HG03066 (cell line): ENCODE results near the gene LILRB4.
"Not testable (repeated sequence)": the region's sequence is repeated elsewhere in the genome, so short reads cannot be mapped to it uniquely, and the experiment has no call there.

ENCODE experiments used
- ATAC-seq: cut with Tn5 transposase; IDR thresholded peaks from one replicate; pipeline ENCODE4 v1.9.1; 2021; ENCODE audit warnings: low read depth; ENCODE audit not compliant: unreplicated experiment

Gene LILRB4

DNA sequence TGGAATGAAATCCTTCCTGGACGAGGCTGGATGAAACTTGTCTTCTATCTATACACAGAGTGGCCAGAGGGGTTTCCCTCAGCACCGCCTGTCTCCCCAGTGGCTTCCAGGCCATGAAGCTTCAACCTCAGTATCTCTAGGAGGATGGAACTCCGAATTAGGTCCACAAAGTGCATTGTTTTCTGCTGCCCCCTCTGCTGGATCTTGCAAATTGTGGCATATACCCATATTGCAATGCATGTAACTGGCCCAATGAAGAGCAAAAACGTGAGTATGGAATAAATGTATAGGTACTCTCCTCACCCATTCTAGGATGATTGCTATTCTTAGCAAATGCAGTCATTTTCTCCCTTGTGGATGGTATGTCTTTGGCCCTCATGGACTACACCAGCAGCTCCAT lies 14.7 kb upstream of the LILRB4 start:
- ATAC-seq: no peak

DNA sequence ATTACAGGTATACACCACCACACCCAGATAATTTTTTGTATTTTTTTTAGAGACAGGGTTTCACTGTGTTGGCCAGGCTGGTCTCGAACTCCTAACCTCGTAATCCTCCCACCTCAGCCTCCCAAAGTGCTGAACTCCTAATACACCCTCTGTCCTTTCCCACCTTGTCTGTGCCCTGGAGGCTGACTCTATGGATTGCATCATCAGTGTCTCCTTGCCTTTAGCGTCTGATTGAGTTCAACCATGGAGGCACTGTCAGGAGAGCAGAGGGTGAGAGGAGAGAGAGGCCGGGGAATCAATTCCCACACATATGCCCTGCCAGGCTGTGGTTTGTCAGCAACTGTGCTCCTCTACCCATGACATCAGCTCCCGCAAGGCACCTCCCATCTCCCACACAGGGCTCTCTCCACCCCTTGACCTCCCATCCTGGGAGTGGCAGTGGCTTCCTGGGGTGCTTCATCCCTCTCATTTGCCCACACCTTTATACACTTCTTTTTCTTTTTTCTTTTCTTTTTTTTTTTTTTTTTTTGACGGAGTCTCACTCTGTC lies 12.6 kb upstream of the LILRB4 start:
- no peak for ATAC-seq

DNA sequence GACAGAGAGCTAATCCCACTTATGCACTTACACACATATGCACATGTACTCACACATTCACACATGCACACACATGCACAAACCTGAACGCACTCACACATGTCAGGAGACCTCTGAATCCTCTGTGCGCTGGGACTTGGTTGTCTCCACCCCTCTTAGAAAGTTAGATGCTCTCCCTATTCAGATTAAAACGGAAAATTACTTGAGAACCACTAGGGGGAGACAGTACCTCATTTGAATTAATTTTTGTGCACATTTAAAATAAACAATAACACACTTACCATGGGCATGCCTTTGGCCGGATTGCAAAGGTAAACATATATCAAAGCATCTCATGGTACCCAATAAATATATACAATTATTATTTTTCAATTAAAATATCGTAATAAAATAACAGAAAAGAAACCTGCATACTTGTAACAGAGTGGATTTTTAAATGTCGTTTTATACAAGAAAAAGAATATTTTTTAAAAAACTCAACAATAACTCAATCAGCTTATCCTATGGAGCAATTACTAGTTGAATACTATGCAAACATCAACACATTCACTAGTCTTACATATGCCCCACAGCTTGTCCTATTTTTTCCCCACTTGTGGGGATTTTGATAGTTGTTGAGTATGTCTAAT lies 9.5 kb upstream of the LILRB4 start:
- ATAC-seq: no peak

DNA sequence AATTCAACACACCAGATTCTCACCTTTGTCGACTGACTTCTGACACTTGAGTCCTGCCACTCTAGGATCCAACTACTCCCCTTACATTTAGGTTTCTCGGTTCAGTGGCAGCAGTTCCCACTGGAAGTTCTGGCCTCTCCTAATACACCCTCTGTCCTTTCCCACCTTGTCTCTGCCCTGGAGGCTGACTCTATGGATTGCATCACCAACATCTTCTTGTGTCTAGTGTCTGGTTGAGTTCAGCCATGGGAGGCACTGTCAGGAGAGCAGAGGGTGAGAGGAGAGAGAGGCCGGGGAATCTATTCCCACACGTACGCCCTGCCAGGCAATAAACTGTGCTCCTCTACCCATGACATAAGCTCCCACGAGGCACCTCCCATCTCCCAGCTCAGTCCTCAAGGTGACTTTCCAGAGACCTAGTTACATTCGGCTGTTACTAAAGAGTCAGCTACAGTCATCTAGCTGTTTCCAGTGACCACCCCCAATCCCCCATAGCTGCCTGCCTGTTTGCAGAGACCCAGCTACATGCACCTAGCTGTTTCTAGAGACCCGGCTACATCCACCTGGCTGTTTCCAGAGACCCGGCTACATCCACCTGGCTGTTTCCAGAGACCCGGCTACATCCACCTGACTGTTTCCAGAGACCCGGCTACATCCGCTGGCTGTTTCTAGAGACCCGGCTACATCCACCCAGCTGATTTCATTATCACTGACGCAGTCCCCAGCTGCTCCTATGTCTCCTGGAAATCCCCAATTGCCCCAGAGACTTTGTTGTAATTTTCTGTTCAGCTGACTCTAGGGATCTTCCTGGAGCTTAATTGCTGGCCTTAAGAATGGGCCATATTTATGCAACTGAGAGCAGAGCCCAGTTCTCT lies 8.1 kb upstream of the LILRB4 start:
- ATAC-seq: no peak

DNA sequence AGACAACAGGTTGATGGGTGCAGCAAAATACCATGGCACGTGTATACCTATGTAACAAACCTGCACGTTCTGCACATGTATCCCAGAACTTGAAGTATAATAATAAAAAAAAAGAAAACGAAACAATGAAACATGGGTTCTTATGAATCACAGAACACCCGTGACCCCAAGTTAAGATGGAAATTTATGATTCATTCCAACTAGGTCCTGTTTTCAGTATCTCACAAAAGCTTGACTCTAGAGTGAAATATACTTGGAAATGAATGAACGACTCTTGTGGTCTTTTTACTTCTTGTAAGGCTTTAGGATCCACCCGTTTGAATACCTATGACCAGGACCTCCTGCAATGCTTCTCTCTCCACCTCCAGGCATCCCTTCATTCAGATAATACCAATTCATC lies 3.5 kb upstream of the LILRB4 start:
- no peak for ATAC-seq

DNA sequence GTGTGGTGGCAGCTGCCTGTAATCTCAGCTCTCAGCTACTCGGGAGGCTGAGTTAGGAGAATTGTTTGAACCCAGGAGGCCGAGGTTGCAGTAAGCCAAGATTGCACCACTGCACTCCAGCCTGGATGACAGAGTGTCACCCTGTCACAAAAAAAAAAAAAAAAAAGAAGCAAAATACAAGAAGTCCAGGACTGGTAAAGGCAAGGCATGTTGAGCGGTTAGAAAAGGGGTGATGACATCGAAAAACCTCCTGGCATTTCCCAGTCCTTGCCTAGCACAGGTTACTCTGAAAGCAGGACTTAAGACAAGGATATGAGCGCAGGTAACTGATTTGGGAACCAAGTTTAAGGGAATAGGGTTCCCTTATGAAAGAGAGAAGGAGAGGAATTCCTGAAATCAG lies 2.5 kb upstream of the LILRB4 start:
- no peak for ATAC-seq

DNA sequence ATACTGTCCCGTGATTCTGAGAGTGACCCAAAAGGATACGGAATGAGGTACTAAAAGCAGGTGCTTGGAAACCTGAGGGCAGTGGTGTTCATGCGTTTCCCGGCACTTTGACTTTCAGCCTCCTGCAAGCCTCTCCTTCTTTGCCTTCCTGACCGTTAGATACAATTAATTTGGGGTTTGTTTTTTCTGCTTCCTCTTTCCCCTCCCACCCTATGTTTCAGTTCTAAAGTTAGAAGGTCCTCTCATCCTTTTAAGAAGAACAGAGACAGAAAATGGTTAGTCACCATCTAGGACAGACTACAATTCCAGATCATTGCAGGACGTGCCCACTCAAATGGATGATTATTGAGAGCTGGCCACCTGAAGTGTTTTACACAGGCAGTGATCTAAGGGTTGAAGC lies 1.8 kb upstream of the LILRB4 start:
- ATAC-seq: peak; percentile 61

DNA sequence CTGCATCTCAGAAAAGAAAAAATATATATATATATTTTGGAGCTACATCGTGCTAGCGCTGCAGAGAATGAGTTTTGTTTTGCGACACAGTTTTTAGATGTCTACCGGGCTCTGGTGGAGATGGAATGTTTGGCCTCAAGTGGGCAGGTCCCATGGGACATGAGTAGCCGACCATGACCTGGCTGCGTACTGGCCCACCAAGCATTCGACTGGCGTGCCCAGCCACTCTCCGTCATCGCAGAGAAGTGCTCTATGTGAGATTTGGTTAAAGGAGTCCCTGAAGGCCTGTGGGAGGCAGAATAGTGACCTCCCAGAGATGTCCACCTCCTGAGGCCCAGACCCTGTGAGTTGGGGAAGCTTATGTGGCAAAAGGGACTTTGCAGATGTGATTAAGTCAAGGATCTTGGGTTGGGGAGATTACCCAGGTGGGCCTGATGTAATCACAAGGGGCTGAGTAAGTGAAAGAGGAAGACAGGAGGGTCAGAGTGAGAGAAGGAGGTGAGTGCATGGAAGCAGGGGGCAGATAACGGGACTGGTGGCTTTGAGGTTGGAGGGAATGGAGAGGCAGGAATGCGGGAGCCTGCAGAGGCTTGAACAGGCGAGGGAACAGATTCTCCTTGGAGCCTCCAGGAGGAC lies 821 bp upstream of the LILRB4 start:
- ATAC-seq: no peak

DNA sequence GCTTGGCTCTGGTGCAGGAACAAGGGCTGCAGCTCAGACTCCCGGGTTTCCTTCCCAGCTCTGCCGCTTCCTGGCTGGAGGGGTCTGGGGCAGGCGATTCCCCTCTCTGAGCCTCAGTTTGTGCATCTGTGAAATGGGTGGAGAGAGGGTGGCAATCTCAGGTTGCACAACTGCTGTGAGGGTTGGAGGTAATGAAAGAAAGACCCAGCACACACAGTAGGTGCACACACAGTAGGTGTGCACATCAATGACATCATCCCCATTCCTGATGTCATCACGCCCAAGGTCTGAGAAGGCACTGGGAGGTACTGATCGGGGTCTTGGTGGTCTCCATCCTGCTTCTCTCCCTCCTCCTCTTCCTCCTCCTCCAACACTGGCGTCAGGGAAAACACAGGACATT lies 2.7 kb downstream of the LILRB4 start:
- no peak for ATAC-seq

DNA sequence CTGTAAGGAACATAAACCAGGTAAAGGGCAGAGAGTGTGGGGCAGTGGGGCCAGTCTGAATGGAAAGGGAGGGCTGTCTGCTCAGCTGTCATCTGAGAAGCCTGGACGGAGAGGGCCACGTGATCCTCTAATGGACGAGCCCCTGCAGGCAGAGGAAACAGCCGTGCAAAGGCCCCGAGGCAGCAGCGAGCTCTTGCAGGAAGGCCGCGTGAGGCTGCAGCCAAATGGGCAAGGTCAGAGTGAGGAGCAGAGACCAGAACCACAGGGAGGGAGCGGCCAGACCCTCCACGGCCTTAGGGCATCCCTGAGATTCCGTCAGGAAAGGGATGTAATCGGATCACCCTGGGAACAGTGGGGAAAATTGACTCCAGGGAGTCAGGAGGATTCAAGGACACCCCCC lies 4.4 kb downstream of the LILRB4 start:
- ATAC-seq: no peak

DNA sequence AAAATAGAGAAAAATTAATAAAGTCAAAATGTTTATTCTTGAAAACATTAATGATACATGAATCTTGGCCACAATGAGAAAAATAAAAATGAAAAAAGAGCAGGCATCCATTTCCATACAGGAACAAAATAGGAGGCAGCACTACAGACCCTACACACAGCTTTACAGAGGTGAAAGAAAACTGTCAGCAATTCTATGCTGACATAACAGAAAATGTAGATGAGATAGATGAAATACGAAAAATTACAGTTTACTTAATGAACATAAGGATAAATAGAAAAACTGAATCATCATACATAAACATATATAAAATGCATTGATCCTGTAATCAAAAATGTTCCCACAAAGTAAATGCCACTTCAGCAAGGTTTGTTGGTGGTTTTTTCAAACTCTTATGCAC lies 5.6 kb downstream of the LILRB4 start:
- ATAC-seq: no peak

DNA sequence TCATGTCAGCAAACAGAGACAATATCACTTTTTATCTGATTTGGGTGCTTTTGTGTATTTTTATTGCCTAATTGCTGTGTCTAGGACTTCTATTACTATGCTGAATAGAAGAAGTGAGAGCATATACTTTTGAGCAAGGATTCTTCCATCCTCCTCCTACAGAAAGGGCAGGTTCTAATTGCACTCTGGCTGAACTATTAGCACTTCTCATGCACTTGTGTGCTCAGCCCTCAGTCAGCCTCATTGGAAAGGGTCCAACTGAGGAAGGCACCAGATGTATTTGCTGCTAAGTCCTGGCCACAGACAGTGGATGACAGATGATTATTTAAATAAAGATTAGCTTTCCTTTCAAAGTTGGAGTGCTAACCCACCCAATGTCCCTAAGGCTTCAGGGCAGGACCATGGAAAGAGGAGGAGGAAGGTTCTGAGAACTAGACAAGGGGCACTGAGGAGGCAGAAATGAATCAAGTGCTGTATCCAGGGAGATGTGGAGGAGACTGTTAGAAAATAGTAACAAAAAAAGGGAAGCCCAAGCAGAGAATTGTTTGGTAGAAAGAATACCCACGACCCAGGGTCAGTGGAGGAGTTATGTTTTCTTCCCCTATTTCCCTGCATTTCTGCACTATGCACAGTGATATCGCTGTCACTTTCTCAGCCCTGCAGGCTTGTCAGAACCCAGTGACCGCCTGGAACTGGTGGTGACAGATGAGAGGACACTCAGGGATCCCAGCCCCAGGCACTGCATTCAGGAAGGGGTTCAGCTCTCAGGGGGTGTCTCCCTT lies 8.0 kb downstream of the LILRB4 start:
- ATAC-seq: no peak

DNA sequence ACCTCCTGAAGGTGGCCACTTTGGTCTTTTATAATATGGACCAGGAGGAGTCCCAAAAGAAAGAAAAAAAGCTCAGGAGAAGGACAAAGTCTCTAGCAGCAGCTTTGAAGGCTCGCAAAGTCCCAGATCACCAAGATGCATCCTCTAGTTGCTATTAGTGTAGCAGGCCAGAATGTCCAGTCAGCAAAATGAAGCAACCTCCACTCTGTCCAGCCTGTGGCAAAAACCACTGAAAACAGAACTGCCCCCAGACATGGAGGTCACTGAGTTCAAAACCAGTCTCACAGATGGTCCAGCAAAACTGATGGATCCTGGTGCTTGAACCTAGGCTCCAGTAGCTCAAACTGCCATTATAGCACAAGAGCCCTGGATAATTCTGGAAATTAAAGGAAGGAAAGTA lies 10.4 kb downstream of the LILRB4 start:
- ATAC-seq: no peak

DNA sequence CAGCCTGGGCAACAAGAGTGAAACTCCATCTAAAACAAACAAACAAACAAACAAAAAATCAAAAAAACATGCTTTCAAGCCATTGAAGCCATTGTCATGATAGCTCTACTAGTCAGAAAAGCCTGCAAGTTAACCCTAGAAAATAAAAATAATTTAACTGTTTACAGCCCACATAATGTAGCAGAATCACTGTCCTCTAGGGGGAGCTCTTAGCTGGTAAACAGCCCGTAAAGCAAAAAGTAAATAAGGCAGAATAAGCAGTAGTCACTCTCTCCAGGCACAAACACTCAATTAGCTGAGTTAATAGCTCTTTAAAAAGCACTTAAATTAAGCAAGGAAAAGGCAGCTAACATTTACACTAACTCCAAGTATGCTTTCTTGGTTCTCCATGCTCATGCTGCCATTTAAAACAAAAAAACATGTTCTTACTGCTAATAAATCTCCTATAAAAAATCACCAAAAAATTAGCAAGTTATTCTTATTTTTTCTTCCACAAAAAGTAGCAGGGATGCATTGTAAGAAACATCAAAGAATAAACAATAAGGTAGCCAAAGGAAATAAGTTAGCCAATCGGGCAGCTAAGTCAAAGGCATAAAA lies 11.3 kb downstream of the LILRB4 start:
- ATAC-seq: no peak

DNA sequence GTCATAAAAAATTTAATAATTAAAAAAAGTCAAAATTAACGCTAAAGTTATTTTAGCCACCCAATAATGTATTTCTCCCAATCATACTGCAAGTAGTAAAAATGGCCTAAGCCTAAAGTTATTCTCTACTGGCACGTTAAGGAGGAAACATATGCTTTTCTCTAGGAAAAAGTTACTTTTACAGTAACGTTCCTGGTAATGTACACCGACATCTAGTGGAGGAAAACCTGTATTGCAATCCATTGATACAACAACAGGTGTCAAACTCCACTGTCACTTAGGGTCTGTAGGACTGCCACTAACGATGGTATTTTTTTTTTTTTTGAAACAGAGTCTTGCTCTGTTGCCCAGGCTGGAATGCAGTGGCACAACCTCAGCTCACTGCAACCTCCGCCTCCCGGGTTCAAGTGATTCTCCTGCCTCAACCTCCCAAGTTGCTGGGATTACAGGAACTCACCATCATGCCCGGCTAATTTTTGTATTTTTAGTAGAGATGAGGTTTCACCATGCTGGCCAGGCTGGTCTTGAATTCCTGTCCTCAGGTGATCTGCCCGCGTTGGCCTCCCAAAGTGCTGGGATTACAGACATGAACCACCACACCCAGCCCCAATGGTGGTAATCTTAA lies 13.5 kb downstream of the LILRB4 start:
- ATAC-seq: not testable (repeated sequence)

DNA sequence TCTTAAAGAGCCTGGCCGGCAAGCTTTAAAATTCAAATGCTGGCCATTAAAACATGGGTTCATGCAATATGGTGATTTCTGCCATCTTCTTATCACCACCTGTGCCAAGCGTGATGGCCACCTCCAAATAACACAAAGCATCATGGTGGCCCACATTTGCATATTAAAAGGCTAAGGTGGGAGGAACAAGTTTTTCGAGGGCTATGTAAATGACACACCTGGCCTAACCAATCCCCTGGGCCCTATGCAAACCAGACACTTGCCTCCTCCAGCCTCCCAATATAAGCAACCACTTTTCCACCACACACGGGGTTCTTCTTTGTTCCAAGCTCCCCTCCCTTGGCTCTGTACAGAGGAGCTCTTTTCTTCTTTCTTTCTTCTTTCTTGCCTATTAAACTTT lies 14.4 kb downstream of the LILRB4 start:
- no peak for ATAC-seq

DNA sequence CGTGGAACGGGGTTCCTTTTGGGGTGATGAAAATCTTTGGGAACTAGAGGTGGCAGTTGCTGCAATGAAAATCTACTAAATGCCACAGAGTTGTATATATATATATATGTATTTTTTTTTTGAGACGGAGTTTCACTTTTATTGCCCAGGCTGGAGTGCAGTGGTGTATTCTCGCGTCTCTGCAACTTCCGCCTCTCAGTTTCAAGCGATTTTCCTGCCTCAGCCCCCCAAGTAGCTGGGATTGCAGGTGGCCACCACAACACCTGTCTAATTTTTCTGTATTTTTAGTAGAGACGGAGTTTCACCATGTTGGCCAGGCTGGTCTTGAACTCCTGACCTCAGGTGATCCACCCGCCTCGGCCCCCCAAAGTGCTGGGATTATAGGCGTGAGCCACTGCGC lies 18.8 kb downstream of the LILRB4 start:
- ATAC-seq: not testable (repeated sequence)

DNA sequence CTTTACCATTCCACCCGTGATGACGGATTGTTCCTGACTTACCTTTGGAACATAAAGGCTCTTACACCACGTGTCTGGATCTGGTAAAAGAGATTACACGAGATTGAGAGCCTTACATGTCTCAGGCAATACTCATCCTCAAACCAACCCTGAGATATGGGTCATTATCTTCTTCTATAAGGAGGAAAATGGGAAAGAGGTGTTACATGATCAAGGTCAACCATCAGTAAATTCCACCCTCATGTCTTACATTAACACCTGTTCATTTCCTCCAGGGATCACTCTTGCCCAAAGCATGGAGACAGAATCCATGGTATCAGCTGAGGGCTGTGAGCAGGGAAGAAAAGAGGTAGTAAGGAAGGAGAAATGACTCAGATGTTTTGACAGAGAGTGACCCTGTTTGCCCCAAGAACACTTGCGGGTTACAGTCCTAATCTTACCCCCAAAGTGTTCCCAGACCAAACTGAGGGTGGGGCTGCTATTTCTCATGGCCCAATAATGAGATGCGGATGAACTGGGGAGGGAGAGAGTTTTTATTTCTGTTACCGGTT lies 19.6 kb downstream of the LILRB4 start:
- ATAC-seq: no peak

DNA sequence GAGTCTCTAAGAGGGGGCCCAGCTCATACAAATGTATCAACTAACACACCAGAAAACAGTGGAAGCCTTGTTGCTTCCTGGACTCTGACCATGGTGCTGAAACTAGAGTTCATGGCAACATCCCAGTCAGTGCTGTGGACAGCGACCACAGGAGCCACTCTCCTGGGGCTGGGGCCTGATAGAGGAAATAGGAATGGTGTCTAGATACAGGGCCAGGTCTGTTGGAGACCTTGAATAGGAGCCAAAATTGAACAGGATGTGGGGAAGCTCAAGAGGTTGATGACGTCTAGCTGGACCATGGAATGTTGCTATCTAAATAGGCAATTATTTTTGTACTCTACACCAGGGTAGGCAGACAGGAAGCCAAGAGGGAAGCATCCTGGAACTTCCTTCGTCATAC lies 21.7 kb downstream of the LILRB4 start:
- no peak for ATAC-seq
